Activated CD4-positive, alpha-beta T cell treated with anti-CD3 and anti-CD28 coated beads, Interleukin-2, amount 10 ng/mL, durations not matched to agents 24 days and 14 days (primary cell): Measurements from ENCODE around the gene SLC23A3. TPM values are rescaled to one million over a fixed set of nuclear protein-coding genes. Genes with fewer than 3 reads are reported as not detected.
A peak's percentile ranks its signal among the peaks of the same experiment; 100 is the strongest.

Experiments used
- DNase-seq: peaks from one replicate; pipeline ENCODE4 v3.0.0; 2022
- H3K27ac Mint-ChIP-seq: one replicate; pipeline ENCODE4 v1.8.0; 2022; ENCODE audit warnings: mild to moderate bottlenecking, mixed read lengths
- H3K27me3 Mint-ChIP-seq: one replicate; pipeline ENCODE4 v1.8.0; 2022; ENCODE audit warnings: mixed read lengths
- H3K36me3 Mint-ChIP-seq: one replicate; pipeline ENCODE4 v1.8.0; 2022; ENCODE audit warnings: low read depth, mild to moderate bottlenecking, mixed read lengths
- H3K4me1 Mint-ChIP-seq: one replicate; pipeline ENCODE4 v1.8.0; 2021; ENCODE audit warnings: mixed read lengths
- H3K4me3 Mint-ChIP-seq: one replicate; pipeline ENCODE4 v1.8.0; 2022; ENCODE audit warnings: mild to moderate bottlenecking, moderate library complexity, mixed read lengths
- H3K9me3 Mint-ChIP-seq: one replicate; pipeline ENCODE4 v1.8.0; 2021; ENCODE audit warnings: mixed read lengths
- intact Hi-C: fragments of 100-400 bp; cut with micrococcal nuclease; formaldehyde crosslinking; loops from one replicate; pipeline ENCODE4 v1.15.1; 2023
- total RNA-seq: library from RNA; stranded (reverse); gene quantifications from 2 replicates; pipeline ENCODE4 v1.2.3, GENCODE V29; 2022

The SLC23A3 gene, protein sequence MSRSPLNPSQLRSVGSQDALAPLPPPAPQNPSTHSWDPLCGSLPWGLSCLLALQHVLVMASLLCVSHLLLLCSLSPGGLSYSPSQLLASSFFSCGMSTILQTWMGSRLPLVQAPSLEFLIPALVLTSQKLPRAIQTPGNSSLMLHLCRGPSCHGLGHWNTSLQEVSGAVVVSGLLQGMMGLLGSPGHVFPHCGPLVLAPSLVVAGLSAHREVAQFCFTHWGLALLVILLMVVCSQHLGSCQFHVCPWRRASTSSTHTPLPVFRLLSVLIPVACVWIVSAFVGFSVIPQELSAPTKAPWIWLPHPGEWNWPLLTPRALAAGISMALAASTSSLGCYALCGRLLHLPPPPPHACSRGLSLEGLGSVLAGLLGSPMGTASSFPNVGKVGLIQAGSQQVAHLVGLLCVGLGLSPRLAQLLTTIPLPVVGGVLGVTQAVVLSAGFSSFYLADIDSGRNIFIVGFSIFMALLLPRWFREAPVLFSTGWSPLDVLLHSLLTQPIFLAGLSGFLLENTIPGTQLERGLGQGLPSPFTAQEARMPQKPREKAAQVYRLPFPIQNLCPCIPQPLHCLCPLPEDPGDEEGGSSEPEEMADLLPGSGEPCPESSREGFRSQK
- 1.8 and 2.3 TPM in 2 replicates for total RNA-seq

DNA sequence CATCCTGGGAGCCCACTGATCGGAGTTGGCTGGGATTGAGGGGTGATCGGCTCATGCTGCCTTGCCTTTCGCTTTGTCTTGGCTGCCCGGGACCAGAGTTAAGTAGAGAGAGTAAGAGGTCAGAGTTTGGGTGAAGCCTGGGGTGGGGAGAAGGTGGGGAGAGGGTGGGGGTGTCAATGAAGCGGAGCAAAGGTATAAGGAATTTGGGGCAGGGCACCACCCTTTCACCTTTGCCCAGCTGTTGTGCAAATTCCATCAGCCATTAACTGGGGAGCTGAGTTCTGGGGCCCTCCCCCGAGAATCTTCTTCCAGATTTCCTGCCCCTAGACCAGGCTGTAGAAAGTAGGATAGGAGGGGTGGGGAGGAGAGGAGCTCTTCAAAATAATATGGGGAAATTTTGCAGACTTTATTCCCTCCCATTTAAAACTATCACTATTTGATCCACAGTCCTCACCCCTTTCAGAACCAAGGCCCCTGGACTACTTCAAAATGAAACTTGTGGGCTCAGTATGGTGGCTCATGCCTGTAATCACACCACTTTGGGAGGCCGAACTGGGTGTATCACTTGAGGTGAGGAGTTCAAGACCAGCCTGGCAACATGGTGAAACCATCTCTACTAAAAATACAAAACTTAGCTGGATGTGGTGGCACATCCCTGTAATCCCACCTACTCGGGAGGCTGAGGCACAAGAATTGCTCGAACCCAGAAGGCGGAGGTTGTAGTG lies at the start of gene SLC23A3:
Gene SLC23A3, minus strand, starts transcription at position 100 of the 725 bp plus-strand sequence. Its CDS starts 45 bp downstream, at position 55.
- H3K27ac Mint-ChIP-seq: no peak within 1 kb of the TSS
- DNase-seq: peak; percentile 52

DNA sequence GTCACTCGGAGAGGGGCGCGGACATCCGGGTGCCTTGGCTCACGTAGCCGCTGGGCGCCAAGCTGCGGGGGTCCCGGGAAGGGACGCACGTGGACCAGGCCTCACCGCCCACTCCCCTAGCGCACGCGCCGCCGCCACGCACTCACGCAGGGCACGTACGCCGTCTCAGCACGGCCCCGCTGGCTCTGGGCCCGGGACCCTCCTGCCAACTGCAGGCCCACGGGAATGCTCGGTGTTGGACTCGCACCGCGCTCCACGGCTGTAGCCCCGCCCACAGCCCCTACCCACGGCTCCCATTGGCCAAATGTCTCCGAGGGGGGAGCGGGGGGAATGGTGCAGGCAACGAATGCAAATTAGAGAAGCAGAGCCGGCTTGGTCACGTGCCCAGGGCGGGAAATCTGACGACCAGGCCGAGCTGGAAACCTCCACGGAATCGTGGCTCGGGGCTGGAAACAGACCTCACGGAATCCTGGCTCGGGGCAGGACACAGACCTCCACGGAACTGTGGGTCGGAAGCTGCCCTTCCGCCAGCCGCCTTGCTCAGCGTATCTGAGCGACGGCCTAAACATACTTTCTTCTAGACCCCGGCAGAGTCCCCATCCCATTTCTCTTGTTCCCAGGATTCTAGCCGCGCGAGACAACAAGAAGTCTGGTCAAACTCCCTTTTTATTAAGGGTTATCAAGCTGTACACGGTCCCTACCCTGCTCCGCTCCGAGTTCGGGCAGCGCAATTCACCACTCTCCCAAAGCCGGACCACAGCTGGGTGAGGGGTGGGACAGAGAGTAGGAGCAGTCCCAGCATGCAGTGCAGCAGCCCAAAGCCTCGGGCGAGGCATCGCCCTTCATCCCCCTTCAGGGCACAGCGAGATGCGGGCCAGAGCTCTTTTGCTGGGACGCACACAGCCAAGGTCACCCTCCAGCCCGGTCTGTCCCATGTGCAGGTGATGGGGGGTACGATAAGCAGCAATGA lies 49.2 kb upstream of the SLC23A3 start, which contains the start of gene ABCB6:
Gene ABCB6, minus strand, starts transcription at position 227 of the 970 bp plus-strand sequence. CDS start 285 bp downstream, outside the sequence.
- Mint-ChIP-seq H3K27me3 (no peaks in the 10 kb centered on the region), H3K4me1 (peaks cover 24% of the 10 kb centered on the region), H3K9me3 (no peaks in the 10 kb centered on the region), H3K4me3 (peak within 1 kb of the TSS; percentile 91), H3K36me3 (peaks cover 59% of the 10 kb centered on the region), H3K27ac (peak within 1 kb of the TSS; percentile 81)
- intact Hi-C loops: loop anchor here (1.0 to 2.0 kb wide), 7 partner anchors 10 to 76 kb away; partner anchors contain the start of genes ANKZF1, ATG9A, DNAJB2 and GLB1L
- DNase-seq: peak; percentile 96

More for the DNA sequence above, at the start of gene SLC23A3:
- no peaks in the 10 kb centered on the region for H3K9me3 Mint-ChIP-seq
- no peak within 1 kb of the TSS for H3K4me3 Mint-ChIP-seq
- intact Hi-C loops: no loop called here
- H3K36me3 Mint-ChIP-seq: peaks cover 34% of the 10 kb centered on the region
- no peaks in the 10 kb centered on the region for H3K27me3 Mint-ChIP-seq
- peaks cover 13% of the 10 kb centered on the region for H3K4me1 Mint-ChIP-seq

DNA sequence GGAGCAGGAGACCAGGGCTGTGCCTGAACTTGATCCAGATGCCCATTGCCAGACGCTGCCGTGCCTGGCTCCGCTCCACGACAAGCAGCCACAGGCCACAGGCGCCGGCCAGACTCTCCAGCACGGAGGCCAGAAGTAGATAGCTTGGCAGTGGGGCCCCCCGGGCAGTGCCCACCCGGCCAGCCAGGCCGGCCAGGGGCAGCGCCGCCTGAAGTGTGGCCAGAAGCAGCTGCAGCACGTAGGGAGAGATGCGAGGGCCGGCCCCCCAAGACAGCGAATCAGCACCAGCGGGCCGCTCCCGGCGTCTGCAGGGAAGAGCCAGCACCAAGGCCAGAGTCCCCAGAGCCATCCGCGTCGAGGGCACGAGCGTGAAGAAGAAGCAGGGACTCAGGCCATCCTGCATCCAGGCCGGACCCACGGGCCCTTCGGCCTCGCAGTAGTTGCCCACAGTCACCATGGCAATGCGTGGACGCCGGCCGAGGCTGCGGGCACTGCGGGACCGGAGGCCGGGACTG lies 48.4 kb upstream of the SLC23A3 start:
- Mint-ChIP-seq H3K9me3 (no peaks in the 10 kb centered on the region), H3K36me3 (peaks cover 58% of the 10 kb centered on the region), H3K4me1 (peaks cover 26% of the 10 kb centered on the region), H3K27me3 (no peaks in the 10 kb centered on the region), H3K27ac (peak overlapping the region; percentile 81), H3K4me3 (peak overlapping the region; percentile 91)
- intact Hi-C loops: loop anchor here (1.0 to 2.0 kb wide), 4 partner anchors 11 to 77 kb away; partner anchors contain the start of genes ANKZF1, ATG9A, DNAJB2 and NHEJ1
- DNase-seq: no peak

GRCh38 chr2:219216535-219216915 lies 46.7 kb upstream of the SLC23A3 start:
- no peaks in the 10 kb centered on the region for H3K9me3 Mint-ChIP-seq
- H3K27ac Mint-ChIP-seq: no peak overlapping the region
- DNase-seq: no peak
- H3K4me1 Mint-ChIP-seq: peaks cover 28% of the 10 kb centered on the region
- no peaks in the 10 kb centered on the region for H3K27me3 Mint-ChIP-seq
- peak overlapping the region; percentile 34 for H3K4me3 Mint-ChIP-seq
- H3K36me3 Mint-ChIP-seq: peaks cover 52% of the 10 kb centered on the region
- intact Hi-C loops: no loop called here

DNA sequence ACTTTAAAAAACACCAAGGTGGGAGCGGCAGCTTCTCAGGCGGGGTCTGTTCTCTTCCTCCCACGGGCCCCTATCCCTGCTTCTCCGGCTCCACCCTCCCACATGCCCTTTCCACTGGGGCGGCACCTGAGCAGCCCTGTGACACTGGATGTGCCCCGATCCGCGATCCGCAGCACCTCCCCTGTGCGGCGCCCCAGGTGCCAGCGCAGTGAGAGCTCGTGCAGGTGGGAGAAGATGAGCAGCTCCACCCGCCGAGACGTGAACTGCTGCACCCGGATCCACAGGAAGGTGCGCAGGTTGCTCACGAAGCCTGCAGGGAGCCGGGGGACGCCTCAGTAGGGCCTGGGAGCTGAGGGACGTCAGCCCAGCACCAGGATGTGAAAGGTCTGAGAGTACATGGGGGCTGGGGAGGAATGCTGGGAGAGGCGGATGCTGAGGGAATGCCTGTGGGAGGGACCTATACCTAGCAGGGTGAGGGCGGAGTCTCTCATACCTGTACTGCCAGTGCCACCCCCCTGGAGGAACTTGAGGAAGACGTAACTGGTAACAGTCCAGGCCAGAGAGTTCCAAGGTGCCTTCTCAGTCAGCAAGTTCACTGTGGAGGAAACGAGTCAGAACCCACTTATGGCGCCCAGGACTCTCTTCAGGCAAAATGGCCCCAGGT lies 46.2 kb upstream of the SLC23A3 start:
- no peaks in the 10 kb centered on the region for H3K27me3 Mint-ChIP-seq
- peaks cover 32% of the 10 kb centered on the region for H3K4me1 Mint-ChIP-seq
- no peaks in the 10 kb centered on the region for H3K9me3 Mint-ChIP-seq
- DNase-seq: no peak
- H3K4me3 Mint-ChIP-seq: no peak overlapping the region
- intact Hi-C loops: no loop called here
- H3K27ac Mint-ChIP-seq: no peak overlapping the region
- peaks cover 48% of the 10 kb centered on the region for H3K36me3 Mint-ChIP-seq

- H3K4me1 Mint-ChIP-seq: peaks cover 41% of the 10 kb centered on the region
- peaks cover 42% of the 10 kb centered on the region for H3K36me3 Mint-ChIP-seq
- no peak overlapping the region for H3K4me3 Mint-ChIP-seq
- no peaks in the 10 kb centered on the region for H3K9me3 Mint-ChIP-seq
- DNase-seq: no peak
- intact Hi-C loops: no loop called here
- H3K27ac Mint-ChIP-seq: no peak overlapping the region
- no peaks in the 10 kb centered on the region for H3K27me3 Mint-ChIP-seq
These were observed 45.0 kb upstream of the SLC23A3 start for GRCh38 chr2:219214786-219215185.

GRCh38 chr2:219214141-219214540 lies 44.3 kb upstream of the SLC23A3 start:
- Mint-ChIP-seq H3K27ac (no peak overlapping the region), H3K27me3 (no peaks in the 10 kb centered on the region), H3K4me1 (peaks cover 45% of the 10 kb centered on the region), H3K4me3 (no peak overlapping the region), H3K36me3 (peaks cover 43% of the 10 kb centered on the region), H3K9me3 (no peaks in the 10 kb centered on the region)
- intact Hi-C loops: no loop called here
- DNase-seq: peak; percentile 53

DNA sequence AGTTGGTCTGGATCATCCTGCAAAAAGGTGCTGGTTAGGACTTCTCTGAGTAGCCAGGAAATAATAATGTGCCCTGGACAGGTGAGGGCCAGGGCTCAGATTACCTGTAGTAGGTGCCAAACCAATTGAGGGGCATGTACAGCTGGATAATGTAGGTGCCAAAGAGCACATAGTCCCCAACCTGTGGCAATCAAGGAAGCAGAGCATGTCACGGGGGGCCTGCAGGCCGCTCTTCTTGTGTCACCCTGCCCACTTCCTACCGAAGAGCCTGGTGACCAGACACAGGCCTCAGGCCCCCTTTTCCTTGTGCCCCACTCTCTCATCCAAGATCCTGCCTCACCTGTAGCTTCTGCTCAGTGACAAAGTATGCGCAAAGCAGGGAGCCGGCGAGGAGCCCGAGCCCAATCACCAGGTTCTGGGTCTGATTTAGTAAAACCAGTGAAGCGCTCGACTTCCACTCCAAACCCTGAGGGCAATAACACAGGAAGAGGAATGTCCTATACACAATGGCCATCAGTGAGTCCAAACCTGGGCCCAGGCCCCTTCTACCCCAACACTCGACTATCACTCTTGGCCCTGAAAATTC lies 43.8 kb upstream of the SLC23A3 start:
- Mint-ChIP-seq H3K27me3 (no peaks in the 10 kb centered on the region), H3K36me3 (peaks cover 45% of the 10 kb centered on the region), H3K27ac (no peak overlapping the region), H3K4me3 (no peak overlapping the region), H3K4me1 (peaks cover 45% of the 10 kb centered on the region), H3K9me3 (no peaks in the 10 kb centered on the region)
- intact Hi-C loops: no loop called here
- peak; percentile 52 for DNase-seq

DNA sequence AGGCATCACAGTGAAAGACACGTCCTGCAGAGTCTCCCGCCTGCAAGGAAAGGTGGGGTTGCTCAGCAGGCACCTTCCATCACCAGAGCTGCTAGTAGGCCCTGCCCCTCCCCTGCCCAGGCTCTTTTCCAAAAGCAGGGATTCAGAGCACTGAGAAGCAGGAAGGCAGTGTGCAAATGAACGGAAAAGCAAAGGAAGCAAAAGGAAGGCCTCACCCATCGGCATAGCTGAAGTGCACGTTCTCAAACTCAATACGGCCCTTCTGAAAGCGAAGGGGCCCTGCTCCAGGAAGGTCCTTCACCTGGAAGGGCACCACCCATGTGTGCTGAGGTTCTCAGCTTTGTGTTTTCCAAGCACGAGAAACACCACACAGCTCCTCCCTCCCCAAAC lies 43.2 kb upstream of the SLC23A3 start:
- no peaks in the 10 kb centered on the region for H3K9me3 Mint-ChIP-seq
- DNase-seq: peak; percentile 55
- H3K27me3 Mint-ChIP-seq: no peaks in the 10 kb centered on the region
- intact Hi-C loops: no loop called here
- peaks cover 50% of the 10 kb centered on the region for H3K4me1 Mint-ChIP-seq
- H3K36me3 Mint-ChIP-seq: peaks cover 51% of the 10 kb centered on the region
- no peak overlapping the region for H3K27ac Mint-ChIP-seq
- H3K4me3 Mint-ChIP-seq: no peak overlapping the region

DNA sequence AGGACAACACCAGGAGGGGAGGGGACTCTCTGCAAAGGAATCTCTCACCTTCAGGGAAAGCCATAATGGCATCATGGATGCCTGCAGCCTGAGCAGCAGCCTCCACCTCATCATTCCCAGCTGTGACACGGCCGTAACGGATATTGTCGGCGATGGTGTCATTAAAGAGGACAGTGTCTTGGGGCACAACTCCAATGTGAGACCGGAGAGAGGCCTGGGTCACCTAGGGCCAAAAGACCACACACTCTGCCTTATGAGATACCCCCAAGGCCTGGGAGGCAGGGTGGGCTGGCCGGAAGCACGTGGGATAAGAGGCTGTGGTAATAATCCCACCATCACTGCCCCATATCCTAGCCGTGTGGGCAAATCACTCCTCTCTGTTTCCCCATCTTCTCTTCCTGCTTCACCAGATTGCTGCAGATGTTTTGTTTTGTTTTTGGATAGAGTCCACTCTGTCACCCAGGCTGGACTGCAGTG lies 41.1 kb upstream of the SLC23A3 start:
- Mint-ChIP-seq H3K27ac (peak overlapping the region; percentile 75), H3K27me3 (no peaks in the 10 kb centered on the region), H3K4me3 (no peak overlapping the region), H3K36me3 (peaks cover 39% of the 10 kb centered on the region), H3K4me1 (peaks cover 44% of the 10 kb centered on the region), H3K9me3 (no peaks in the 10 kb centered on the region)
- peak; percentile 51 for DNase-seq
- intact Hi-C loops: loop anchor here (1.0 kb wide), 1 partner anchor 51 kb away; the partner anchor contains the start of gene NHEJ1

- H3K4me1 Mint-ChIP-seq: peaks cover 44% of the 10 kb centered on the region
- H3K9me3 Mint-ChIP-seq: no peaks in the 10 kb centered on the region
- no peak overlapping the region for H3K4me3 Mint-ChIP-seq
- peak overlapping the region; percentile 81 for H3K27ac Mint-ChIP-seq
- DNase-seq: peak; percentile 59
- intact Hi-C loops: no loop called here
- peaks cover 39% of the 10 kb centered on the region for H3K36me3 Mint-ChIP-seq
- no peaks in the 10 kb centered on the region for H3K27me3 Mint-ChIP-seq
These were observed 40.5 kb upstream of the SLC23A3 start for GRCh38 chr2:219210196-219210885.
